ENCODE results near the gene PRDM16.

DNA sequence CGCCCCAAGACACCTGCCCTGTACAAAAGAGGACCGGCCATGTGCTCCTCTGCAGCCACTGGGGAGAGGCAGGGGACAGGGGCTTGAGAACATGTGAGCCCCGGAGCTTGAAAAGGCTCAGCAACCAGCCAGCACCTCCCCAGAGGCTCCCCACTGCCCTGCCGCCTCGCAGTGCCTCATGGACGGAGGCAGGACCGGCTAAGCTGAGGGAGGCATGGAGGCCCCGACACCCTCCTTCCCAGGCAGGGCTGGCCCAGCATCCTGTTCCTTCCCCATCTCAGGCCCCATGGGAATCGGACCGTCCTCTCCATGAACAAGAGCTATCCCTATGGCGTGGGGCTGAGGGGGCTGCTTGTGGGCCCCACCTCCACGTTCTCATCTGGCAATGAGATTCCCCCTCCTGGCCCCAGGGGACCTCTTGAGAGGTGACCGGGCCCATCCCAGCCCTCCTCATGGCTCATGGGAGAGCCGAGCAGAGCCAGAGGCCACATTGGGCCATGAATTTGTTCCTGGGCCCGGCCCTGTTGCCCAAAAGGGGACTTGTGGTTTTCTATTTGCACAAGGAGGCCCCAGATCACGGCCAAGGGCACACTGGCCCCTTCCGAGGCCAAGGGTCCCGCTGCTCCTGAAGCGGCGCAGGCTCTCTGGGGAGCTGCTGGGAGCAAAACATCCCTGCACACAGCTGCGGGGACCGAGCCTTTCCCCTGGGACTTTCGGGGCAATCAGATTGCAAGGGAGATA lies 320.3 kb downstream of the PRDM16 start:
- TF ChIP-seq, protein P1, sequence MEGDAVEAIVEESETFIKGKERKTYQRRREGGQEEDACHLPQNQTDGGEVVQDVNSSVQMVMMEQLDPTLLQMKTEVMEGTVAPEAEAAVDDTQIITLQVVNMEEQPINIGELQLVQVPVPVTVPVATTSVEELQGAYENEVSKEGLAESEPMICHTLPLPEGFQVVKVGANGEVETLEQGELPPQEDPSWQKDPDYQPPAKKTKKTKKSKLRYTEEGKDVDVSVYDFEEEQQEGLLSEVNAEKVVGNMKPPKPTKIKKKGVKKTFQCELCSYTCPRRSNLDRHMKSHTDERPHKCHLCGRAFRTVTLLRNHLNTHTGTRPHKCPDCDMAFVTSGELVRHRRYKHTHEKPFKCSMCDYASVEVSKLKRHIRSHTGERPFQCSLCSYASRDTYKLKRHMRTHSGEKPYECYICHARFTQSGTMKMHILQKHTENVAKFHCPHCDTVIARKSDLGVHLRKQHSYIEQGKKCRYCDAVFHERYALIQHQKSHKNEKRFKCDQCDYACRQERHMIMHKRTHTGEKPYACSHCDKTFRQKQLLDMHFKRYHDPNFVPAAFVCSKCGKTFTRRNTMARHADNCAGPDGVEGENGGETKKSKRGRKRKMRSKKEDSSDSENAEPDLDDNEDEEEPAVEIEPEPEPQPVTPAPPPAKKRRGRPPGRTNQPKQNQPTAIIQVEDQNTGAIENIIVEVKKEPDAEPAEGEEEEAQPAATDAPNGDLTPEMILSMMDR (tag by site-specific recombination; IDR thresholded peaks at IDR 0.05): no peak
- TF ChIP-seq ZBTB1 (tag by site-specific recombination; IDR thresholded peaks at IDR 0.05): no peak
- TF ChIP-seq ZEB2 (tag by site-specific recombination; IDR thresholded peaks at IDR 0.05): no peak
- no peak for TF ChIP-seq ZBTB21 (tag by site-specific recombination; IDR thresholded peaks at IDR 0.05)
- TF ChIP-seq ZNF580 (tag by site-specific recombination; IDR thresholded peaks at IDR 0.05): no peak
- TF ChIP-seq ZSCAN30 (tag by site-specific recombination; IDR thresholded peaks at IDR 0.05): no peak
- no peak for TF ChIP-seq KLF16 (tag by site-specific recombination; IDR thresholded peaks at IDR 0.05)
- no peak for TF ChIP-seq ZNF707 (tag by site-specific recombination; IDR thresholded peaks at IDR 0.05)
- TF ChIP-seq ZNF658 (tag by site-specific recombination; IDR thresholded peaks at IDR 0.05): no peak
- no peak for TF ChIP-seq RBAK (tag by site-specific recombination; IDR thresholded peaks at IDR 0.05)
- no peak for TF ChIP-seq ZNF561 (tag by site-specific recombination; IDR thresholded peaks at IDR 0.05; ENCODE audit: borderline replicate concordance)
- TF ChIP-seq ZNF670 (tag by site-specific recombination; IDR thresholded peaks at IDR 0.05; ENCODE audit: low read depth): no peak
